CD4-positive, alpha-beta memory T cell (primary cell): ENCODE data around the gene TSR1. TPM values are rescaled to one million over a fixed set of nuclear protein-coding genes. Genes with fewer than 3 reads are reported as not detected.

Source experiments
- CTCF ChIA-PET: fragments of 350-600 bp; sonication (Branson Sonifier 250); formaldehyde crosslinking; loops from one replicate; lab custom pipeline; 2021; ENCODE audit warnings: inconsistent platforms; ENCODE audit not compliant: partially characterized antibody; lab: Charles Lee
- POLR2A ChIA-PET: fragments of 350-600 bp; sonication (Branson Sonifier 250); formaldehyde crosslinking; loops from one replicate; lab custom pipeline; 2021; ENCODE audit not compliant: partially characterized antibody; lab: Charles Lee
- DNase-seq, 5 donors: peaks; one replicate each; pipeline versions ENCODE4 v3.0.0 to v3.0.0-alpha.2; 2020 to 2022; ENCODE audit warnings: mixed read lengths in 1 of 5
- H3K27ac ChIP-seq: one replicate; pipeline ENCODE4 v1.7.0; 2013; ENCODE audit warnings: low read depth, low read length
- H3K27me3 ChIP-seq: 2 replicates; pipeline ENCODE4 v1.7.0; 2013; ENCODE audit warnings: mild to moderate bottlenecking, low read length, moderate library complexity; ENCODE audit not compliant: insufficient read depth
- H3K36me3 ChIP-seq: 2 replicates; pipeline ENCODE4 v1.7.0; 2013; ENCODE audit warnings: mild to moderate bottlenecking, low read length, moderate library complexity; ENCODE audit not compliant: insufficient read depth
- H3K4me1 ChIP-seq: 2 replicates; pipeline ENCODE4 v1.7.0; 2013; ENCODE audit warnings: mild to moderate bottlenecking, low read length, moderate library complexity; ENCODE audit not compliant: insufficient read depth
- H3K4me3 ChIP-seq, 2 donors: one replicate each; pipeline ENCODE4 v1.7.0; 2013; ENCODE audit warnings: low read length in 2 of 2, mild to moderate bottlenecking in 1 of 2
- H3K9me3 ChIP-seq, 2 donors: one replicate each; pipeline ENCODE4 v1.7.0; 2013; ENCODE audit warnings: low read length in 2 of 2, control low read depth in 1 of 2; ENCODE audit not compliant: control insufficient read depth in 1 of 2
- H3K27ac Mint-ChIP-seq, 7 donors: one replicate each; pipeline ENCODE4 v1.8.0; 2020 to 2021; ENCODE audit warnings: mixed read lengths in 7 of 7, mild to moderate bottlenecking in 6 of 7, inconsistent platforms in 3 of 7, moderate library complexity in 3 of 7
- H3K27me3 Mint-ChIP-seq, 2 donors: one replicate each; pipeline ENCODE4 v1.8.0; 2020 to 2021; ENCODE audit warnings: mixed read lengths in 2 of 2
- H3K36me3 Mint-ChIP-seq, 2 donors: one replicate each; pipeline ENCODE4 v1.8.0; 2020 to 2021; ENCODE audit warnings: mixed read lengths in 2 of 2, inconsistent platforms in 1 of 2, mild to moderate bottlenecking in 1 of 2
- H3K4me1 Mint-ChIP-seq, 4 donors: one replicate each; pipeline ENCODE4 v1.8.0; 2020 to 2021; ENCODE audit warnings: mixed read lengths in 4 of 4, mild to moderate bottlenecking in 1 of 4
- H3K4me3 Mint-ChIP-seq, 8 donors: one replicate each; pipeline ENCODE4 v1.8.0; 2020 to 2021; ENCODE audit warnings: mixed read lengths in 8 of 8, mild to moderate bottlenecking in 7 of 8, moderate library complexity in 6 of 8, inconsistent platforms in 3 of 8
- H3K9me3 Mint-ChIP-seq, 8 donors: one replicate each; pipeline ENCODE4 v1.8.0; 2020 to 2021; ENCODE audit warnings: mixed read lengths in 8 of 8, mild to moderate bottlenecking in 5 of 8, inconsistent platforms in 3 of 8, moderate library complexity in 1 of 8
- intact Hi-C: fragments of 100-400 bp; cut with micrococcal nuclease; formaldehyde crosslinking; loops from one replicate; pipeline ENCODE4 v1.15.1; 2023
- polyA plus RNA-seq, 2 donors: library from polyadenylated mRNA; unstranded; fragments of 300-500 nt; fragmentation: Illumina TruSeq; gene quantifications; one replicate each; pipeline ENCODE4 v1.2.3, GENCODE V29; 2021
- total RNA-seq, 2 experiments: library from RNA; stranded (reverse); gene quantifications; one replicate each; pipeline ENCODE4 v1.2.3, GENCODE V29; 2021

Gene TSR1
- total and polyA plus RNA-seq, 4 experiments from 2014 or later = 14.3 to 31.7 (median 22.4) TPM

DNA sequence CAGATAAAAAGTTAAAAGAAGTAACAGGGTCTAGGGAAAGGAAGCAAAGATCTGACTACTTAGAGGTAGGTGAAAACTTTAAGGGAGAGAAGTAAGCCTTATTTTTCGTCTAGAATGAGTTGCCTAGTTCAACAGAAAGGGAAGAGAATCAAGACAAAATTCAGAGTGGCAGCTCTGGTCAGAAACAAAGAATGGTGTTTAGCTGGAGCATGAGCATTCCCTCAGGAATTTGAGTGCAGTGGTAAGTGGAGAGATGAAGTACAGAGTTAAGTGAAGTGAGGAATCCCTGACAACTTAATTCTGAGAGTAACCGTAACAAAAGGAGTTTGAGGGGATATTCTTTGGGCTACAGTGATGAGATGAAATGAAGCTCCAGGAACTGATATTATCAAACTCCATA lies 44.2 kb downstream of the TSR1 start:
- H3K4me1 ChIP-seq = no peaks in the 10 kb centered on the region
- no peak for DNase-seq
- Mint-ChIP-seq H3K9me3 (no peaks in the 10 kb centered on the region), H3K36me3 (peaks cover 54 to 75% of the 10 kb centered on the region in 2 donors), H3K27ac (peak overlapping the region in 3 of 7 donors; percentile 13 to 62 (median 31)), H3K4me1 (peaks cover 14 to 35% (median 26%) of the 10 kb centered on the region in 4 donors), H3K27me3 (no peaks in the 10 kb centered on the region), H3K4me3 (no peak overlapping the region)
- peaks cover 61% of the 10 kb centered on the region for H3K36me3 ChIP-seq
- no peak overlapping the region for H3K4me3 ChIP-seq
- ChIA-PET POLR2A (no interaction called here), CTCF (interaction anchor here (0.9 to 1.6 kb wide), 2 partner anchors 12 to 238 kb away, joined by 3 to 4 read pairs; partner anchors contain the start of genes SMG6 and SRR)
- H3K27me3 ChIP-seq = no peaks in the 10 kb centered on the region
- H3K9me3 ChIP-seq = no peaks in the 10 kb centered on the region
- intact Hi-C loops = no loop called here
- H3K27ac ChIP-seq = no peak overlapping the region

DNA sequence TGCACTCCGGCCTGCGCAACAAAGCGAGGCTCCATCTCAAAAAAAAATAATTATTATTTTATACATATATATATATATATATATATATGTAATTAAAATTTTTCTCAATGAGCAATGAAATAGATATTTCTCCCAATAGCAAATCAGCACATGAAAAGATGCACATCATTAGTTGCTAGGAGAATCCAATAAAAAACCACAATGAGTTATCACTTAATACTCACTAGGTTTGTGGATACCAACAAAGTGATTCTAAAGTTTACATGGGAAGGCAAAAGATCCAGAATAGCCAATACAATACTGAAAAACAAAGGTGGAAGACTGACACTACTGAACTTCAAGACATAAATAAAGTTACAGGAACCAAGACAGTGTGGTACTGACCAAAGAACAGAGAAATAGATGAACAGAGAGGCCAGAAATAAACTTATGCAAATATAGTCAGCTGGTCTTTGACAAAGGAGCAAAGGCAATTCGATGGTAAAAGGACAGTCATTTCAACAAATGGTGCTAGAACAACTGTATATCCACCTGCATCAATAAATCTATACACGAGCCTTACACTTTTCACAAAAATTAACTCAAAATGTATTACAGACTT lies 46.3 kb downstream of the TSR1 start:
- CTCF ChIA-PET = no interaction called here
- POLR2A ChIA-PET = no interaction called here
- H3K9me3 Mint-ChIP-seq = no peaks in the 10 kb centered on the region
- peak overlapping the region in 2 of 7 donors; percentile 3 to 15 for H3K27ac Mint-ChIP-seq
- Histone ChIP-seq H3K4me1 (no peaks in the 10 kb centered on the region), H3K27me3 (no peaks in the 10 kb centered on the region), H3K4me3 (no peak overlapping the region), H3K27ac (no peak overlapping the region), H3K36me3 (peaks cover 52% of the 10 kb centered on the region), H3K9me3 (no peaks in the 10 kb centered on the region)
- no peak for DNase-seq
- intact Hi-C loops = no loop called here
- peaks cover 2 to 15% (median 10%) of the 10 kb centered on the region in 4 donors for H3K4me1 Mint-ChIP-seq
- H3K36me3 Mint-ChIP-seq = peaks cover 42 to 68% of the 10 kb centered on the region in 2 donors
- H3K4me3 Mint-ChIP-seq = no peak overlapping the region
- H3K27me3 Mint-ChIP-seq = no peaks in the 10 kb centered on the region

DNA sequence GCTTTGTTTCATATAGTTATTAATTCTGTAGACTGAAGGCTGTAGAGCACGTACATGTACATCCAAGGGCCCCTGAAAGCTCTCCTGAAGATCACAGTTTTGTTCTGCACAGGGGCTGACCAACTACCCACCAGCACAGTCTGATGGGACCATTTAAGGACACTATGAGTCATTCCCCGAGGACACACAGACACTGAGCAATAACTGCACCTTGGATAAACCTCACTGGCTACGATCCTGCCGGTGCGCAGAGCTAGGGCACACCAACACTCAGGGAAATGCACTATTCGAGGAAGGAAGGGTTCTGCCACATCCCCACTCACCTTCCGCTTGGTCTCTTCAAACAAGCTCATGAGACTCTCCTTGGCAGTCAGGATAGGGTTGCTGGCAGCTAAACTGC lies 53.0 kb downstream of the TSR1 start:
- H3K4me1 Mint-ChIP-seq = peaks cover 1 to 18% (median 16%) of the 10 kb centered on the region in 4 donors
- CTCF ChIA-PET = interaction anchor here (0.8 to 5.1 kb wide), 25 partner anchors 14 to 404 kb away, joined by 3 to 104 read pairs (median 4); partner anchors contain the start of genes HIC1 and TSR1

DNA sequence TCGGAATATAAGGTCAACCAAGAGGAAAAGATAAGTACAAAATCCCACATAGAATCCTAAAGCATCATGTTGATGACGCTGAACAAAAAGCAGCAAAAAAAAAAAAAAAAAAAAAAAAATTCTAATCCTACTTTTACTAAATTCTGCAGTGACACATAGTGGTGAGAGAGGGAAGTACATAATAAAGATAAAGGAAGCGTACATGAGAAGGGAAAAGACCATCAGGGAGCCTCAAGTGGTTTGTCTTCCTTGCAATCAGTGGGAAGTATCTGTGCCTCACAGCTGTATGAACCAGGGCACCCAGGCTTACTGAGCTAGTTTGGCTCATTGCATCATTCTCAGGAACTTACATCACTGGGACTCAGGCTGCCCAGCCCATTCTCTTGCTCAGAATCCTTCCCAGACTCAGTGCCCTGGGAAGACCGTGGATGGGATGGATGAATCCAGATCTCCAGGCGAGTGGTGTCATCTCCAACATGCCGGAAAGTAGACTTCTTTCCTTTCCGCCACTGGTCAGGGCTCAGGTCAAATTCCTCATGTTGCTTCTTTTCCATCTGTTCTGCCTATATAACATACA lies 53.9 kb downstream of the TSR1 start:
- Mint-ChIP-seq H3K4me3 (no peak overlapping the region), H3K36me3 (peaks cover 54 to 64% of the 10 kb centered on the region in 2 donors), H3K9me3 (no peaks in the 10 kb centered on the region), H3K4me1 (peaks cover 1 to 18% (median 15%) of the 10 kb centered on the region in 4 donors), H3K27me3 (no peaks in the 10 kb centered on the region), H3K27ac (peak overlapping the region; percentile 8 to 88 (median 84))
- Histone ChIP-seq H3K4me3 (no peak overlapping the region), H3K27ac (no peak overlapping the region), H3K9me3 (no peaks in the 10 kb centered on the region), H3K36me3 (peaks cover 50% of the 10 kb centered on the region), H3K27me3 (no peaks in the 10 kb centered on the region), H3K4me1 (peaks cover 8% of the 10 kb centered on the region)
- peak in 4 of 5 donors; percentile 52 to 66 (median 58) for DNase-seq
- CTCF ChIA-PET = interaction anchor here (0.7 to 5.1 kb wide), 29 partner anchors 13 to 562 kb away, joined by 3 to 104 read pairs (median 4); partner anchors contain the start of gene HIC1
- POLR2A ChIA-PET = interaction anchor here (0.8 to 5.4 kb wide), 8 partner anchors 13 to 241 kb away, joined by 3 to 58 read pairs (median 4); partner anchors contain the start of genes HIC1 and OVCA2
- intact Hi-C loops = loop anchor here (1.0 kb wide), 4 partner anchors 16 to 227 kb away; partner anchors contain the start of gene HIC1

More for the DNA sequence above, 53.0 kb downstream of the TSR1 start:
- Histone ChIP-seq H3K4me1 (peaks cover 8% of the 10 kb centered on the region), H3K27me3 (no peaks in the 10 kb centered on the region), H3K4me3 (no peak overlapping the region), H3K9me3 (no peaks in the 10 kb centered on the region), H3K36me3 (peaks cover 56% of the 10 kb centered on the region), H3K27ac (no peak overlapping the region)
- Mint-ChIP-seq H3K36me3 (peaks cover 59 to 71% of the 10 kb centered on the region in 2 donors), H3K4me3 (no peak overlapping the region), H3K9me3 (no peaks in the 10 kb centered on the region), H3K27me3 (no peaks in the 10 kb centered on the region), H3K27ac (peak overlapping the region in 3 of 7 donors; percentile 41 to 82 (median 68))
- POLR2A ChIA-PET = interaction anchor here (0.6 to 5.4 kb wide), 7 partner anchors 18 to 517 kb away, joined by 3 to 58 read pairs (median 5); partner anchors contain the start of genes HIC1 and OVCA2
- DNase-seq = no peak
- intact Hi-C loops = no loop called here

DNA sequence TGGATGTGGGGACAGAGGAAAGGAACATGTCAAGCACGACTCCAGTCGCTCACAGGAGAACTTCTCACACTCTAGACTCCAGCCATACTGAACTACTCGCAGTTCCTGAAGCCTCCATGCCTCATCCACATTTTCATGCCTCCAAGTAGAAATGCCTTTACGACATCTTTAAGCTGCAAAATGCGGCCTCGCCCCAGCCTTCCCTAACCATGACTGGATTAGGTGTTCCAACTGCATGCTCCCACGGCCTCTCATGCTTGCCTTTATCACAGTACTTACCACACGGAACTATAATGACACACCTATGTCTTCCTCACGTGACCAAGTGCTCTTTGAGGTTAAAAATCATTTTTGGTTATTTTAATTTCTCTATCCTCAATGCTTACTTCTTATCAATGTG lies 56.5 kb downstream of the TSR1 start:
- Mint-ChIP-seq H3K4me1 (peaks cover 17 to 39% (median 30%) of the 10 kb centered on the region in 4 donors), H3K9me3 (no peaks in the 10 kb centered on the region), H3K4me3 (no peak overlapping the region), H3K27ac (peak overlapping the region in 3 of 7 donors; percentile 18 to 67 (median 50)), H3K27me3 (no peaks in the 10 kb centered on the region), H3K36me3 (peaks cover 56 to 60% of the 10 kb centered on the region in 2 donors)
- Histone ChIP-seq H3K4me3 (no peak overlapping the region), H3K36me3 (peaks cover 40% of the 10 kb centered on the region), H3K27me3 (no peaks in the 10 kb centered on the region), H3K9me3 (no peaks in the 10 kb centered on the region), H3K27ac (no peak overlapping the region), H3K4me1 (peaks cover 19% of the 10 kb centered on the region)
- DNase-seq = no peak
- ChIA-PET POLR2A (interaction anchor here (0.6 to 5.4 kb wide), 4 partner anchors 14 to 222 kb away, joined by 3 to 58 read pairs (median 3); no protein-coding TSS in a partner anchor), CTCF (interaction anchor here (1.0 to 5.1 kb wide), 5 partner anchors 14 to 225 kb away, joined by 3 to 104 read pairs (median 5); partner anchors contain the start of gene HIC1)
- intact Hi-C loops = no loop called here

DNA sequence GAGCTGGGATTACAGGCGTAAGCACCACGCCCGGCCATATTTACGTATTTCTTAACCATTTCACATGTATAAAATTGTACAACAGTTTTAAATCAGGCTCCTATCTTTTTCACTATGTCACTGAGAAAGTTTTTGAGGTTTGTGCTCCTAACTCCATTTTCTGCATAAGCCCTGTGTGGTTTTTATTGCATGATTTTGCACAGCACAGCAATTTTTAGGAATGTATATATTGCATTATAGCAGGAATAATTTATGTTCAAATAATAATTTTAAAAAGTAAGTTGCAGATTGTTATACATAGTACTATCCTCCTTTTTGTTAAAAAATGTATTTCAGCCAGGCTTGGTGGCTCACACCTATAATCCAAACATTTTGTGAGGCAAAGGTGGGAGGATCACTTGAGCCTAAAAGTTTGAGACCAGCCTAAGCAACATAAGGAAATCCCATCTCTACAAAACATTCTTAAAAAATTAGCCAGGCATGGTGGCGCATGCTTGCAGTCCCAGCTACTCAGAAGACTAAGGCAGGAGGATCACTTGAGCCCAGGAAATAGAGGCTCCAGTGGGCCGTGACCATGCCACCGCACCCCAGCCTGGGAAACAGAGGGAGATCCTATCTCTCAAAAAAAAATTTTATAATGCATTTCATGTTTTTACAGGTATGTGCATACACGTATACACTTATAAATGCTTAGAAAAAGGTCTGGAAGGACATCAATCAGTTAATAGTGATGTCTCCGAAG lies 58.7 kb downstream of the TSR1 start:
- H3K4me3 ChIP-seq = no peak overlapping the region
- H3K27ac ChIP-seq = no peak overlapping the region
- no peak for DNase-seq
- peaks cover 34% of the 10 kb centered on the region for H3K36me3 ChIP-seq
- H3K4me1 ChIP-seq = peaks cover 19% of the 10 kb centered on the region
- Mint-ChIP-seq H3K27me3 (no peaks in the 10 kb centered on the region), H3K4me3 (no peak overlapping the region), H3K4me1 (peaks cover 20 to 47% (median 36%) of the 10 kb centered on the region in 4 donors), H3K36me3 (peaks cover 53% of the 10 kb centered on the region in 2 donors), H3K9me3 (no peaks in the 10 kb centered on the region), H3K27ac (no peak overlapping the region)
- ChIA-PET POLR2A (no interaction called here), CTCF (no interaction called here)
- no peaks in the 10 kb centered on the region for H3K9me3 ChIP-seq
- intact Hi-C loops = no loop called here
- H3K27me3 ChIP-seq = no peaks in the 10 kb centered on the region
